Measurements from ENCODE around the gene CCNF. TPM values are rescaled to one million over a fixed set of nuclear protein-coding genes. Genes with fewer than 3 reads are reported as not detected.

The CCNF gene
- total RNA-seq, 1 experiment from 2014 or later: 35.8 TPM

- no peak for DNase-seq (ENCODE audit: low read depth, low spot score)
- peak overlapping the region; percentile 76 to 80 for H3K4me3 ChIP-seq (ENCODE audit: low read depth in 2 of 2, low read length in 2 of 2)
- ATAC-seq: peak; percentile 27
- H3K27ac ChIP-seq (ENCODE audit: low read length): peak overlapping the region; percentile 91
- H3K9me3 ChIP-seq (ENCODE audit: control insufficient read depth, insufficient read depth, low read depth, low read length): no peaks in the 10 kb centered on the region
- no peaks in the 10 kb centered on the region for H3K27me3 ChIP-seq (ENCODE audit: control insufficient read depth, insufficient read depth, low read length)
- peaks cover 19% of the 10 kb centered on the region for H3K4me1 ChIP-seq (ENCODE audit: control insufficient read depth, insufficient read depth, low read length)
- ChIA-PET POLR2A (interaction anchor here (0.6 to 0.7 kb wide), 2 partner anchors 15 to 468 kb away, joined by 4 to 23 read pairs; no protein-coding TSS in a partner anchor), CTCF (interaction anchor here (0.7 to 1.0 kb wide), 3 partner anchors 12 to 49 kb away, joined by 3 to 4 read pairs (median 3); no protein-coding TSS in a partner anchor)
- TSS peak; percentile 87 for BruUV-seq (replicated peaks)
- in situ Hi-C loops (cut with HindIII; ENCODE audit: low pct_unique_long_range_greater_than_20kb, low sequenced_read_pairs): no loop called here
- intact Hi-C loops (cut with micrococcal nuclease; ENCODE audit: unreplicated experiment): no loop called here
- TF ChIP-seq CTCF (IDR thresholded peaks at IDR 0.05) (peak; percentile 41), REST (IDR thresholded peaks at IDR 0.05; ENCODE audit: insufficient read depth in 1 of 2, low read depth in 2 of 2, low read length in 1 of 2) (no peak)
- H3K36me3 ChIP-seq (ENCODE audit: control insufficient read depth, insufficient read depth, low read length): peaks cover 16% of the 10 kb centered on the region
These were observed 1.0 kb upstream of the CCNF start for GRCh38 chr16:2428051-2428783.

GRCh38 chr16:2428784-2429033 lies 538 bp upstream of the CCNF start:
- no peaks in the 10 kb centered on the region for H3K9me3 ChIP-seq (ENCODE audit: control insufficient read depth, insufficient read depth, low read depth, low read length)
- peaks cover 16% of the 10 kb centered on the region for H3K36me3 ChIP-seq (ENCODE audit: control insufficient read depth, insufficient read depth, low read length)
- POLR2A ChIA-PET: interaction anchor here (0.6 to 0.7 kb wide), 2 partner anchors 15 to 468 kb away, joined by 4 to 23 read pairs; no protein-coding TSS in a partner anchor
- CTCF ChIA-PET: interaction anchor here (0.7 to 0.8 kb wide), 2 partner anchors 12 to 49 kb away, joined by 3 to 4 read pairs; no protein-coding TSS in a partner anchor
- intact Hi-C loops (cut with micrococcal nuclease; ENCODE audit: unreplicated experiment): no loop called here
- no peaks in the 10 kb centered on the region for H3K27me3 ChIP-seq (ENCODE audit: control insufficient read depth, insufficient read depth, low read length)
- H3K27ac ChIP-seq (ENCODE audit: low read length): peak overlapping the region; percentile 91
- H3K4me1 ChIP-seq (ENCODE audit: control insufficient read depth, insufficient read depth, low read length): peaks cover 19% of the 10 kb centered on the region
- DNase-seq (ENCODE audit: low read depth, low spot score) (no peak), ATAC-seq (no peak; the same call in 1 of the 2 replicates)
- no TSS peak for BruUV-seq (replicated peaks)
- in situ Hi-C loops (cut with HindIII; ENCODE audit: low pct_unique_long_range_greater_than_20kb, low sequenced_read_pairs): no loop called here
- H3K4me3 ChIP-seq (ENCODE audit: low read depth in 2 of 2, low read length in 2 of 2): peak overlapping the region; percentile 76 to 80
- no peak for TF ChIP-seq REST (IDR thresholded peaks at IDR 0.05; ENCODE audit: insufficient read depth in 1 of 2, low read depth in 2 of 2, low read length in 1 of 2)
- peak; percentile 10; the same call in 1 of the 2 replicates for TF ChIP-seq CTCF (IDR thresholded peaks at IDR 0.05)
- TF ChIP-seq POLR2AphosphoS5 (IDR thresholded peaks at IDR 0.05; ENCODE audit: low read depth, low read length): no peak

Measured in Panc1 (cell line).